Activated T-cell treated with anti-CD3 and anti-CD28 coated beads, Interleukin-2, amount 50 U/mL, for 72 hours (primary cell): ENCODE measurements around the gene MARK4. TPM values are rescaled to one million over a fixed set of nuclear protein-coding genes. Genes with fewer than 3 reads are reported as not detected.
"Not testable (repeated sequence)": the region's sequence is repeated elsewhere in the genome, so short reads cannot be mapped to it uniquely, and the experiment has no call there.

ENCODE experiments used
- ATAC-seq, 2 donors: fragments of 150-1000 bp; cut with Tn5 transposase; replicated peaks in 1 of 2; 2 replicates each; pipeline ENCODE4 v1.10.0; 2021; ENCODE audit warnings: moderate library complexity in 2 of 2, mild to moderate bottlenecking in 1 of 2
- DNase-seq, 2 donors: peaks; one replicate each; pipeline ENCODE4 v3.0.0; 2021 to 2022; ENCODE audit warnings: mixed read lengths in 1 of 2
- H3K27ac Mint-ChIP-seq: one replicate; pipeline ENCODE4 v1.8.0; 2022; ENCODE audit warnings: mild to moderate bottlenecking, moderate library complexity, mixed read lengths
- H3K27me3 Mint-ChIP-seq: one replicate; pipeline ENCODE4 v1.8.0; 2022; ENCODE audit warnings: low read depth, mixed read lengths
- H3K36me3 Mint-ChIP-seq, 2 donors: one replicate each; pipeline ENCODE4 v1.8.0; 2022; ENCODE audit warnings: mixed read lengths in 2 of 2, mild to moderate bottlenecking in 1 of 2; ENCODE audit not compliant: insufficient read depth in 2 of 2
- H3K4me1 Mint-ChIP-seq: one replicate; pipeline ENCODE4 v1.8.0; 2022; ENCODE audit warnings: low read depth, mixed read lengths
- H3K4me3 Mint-ChIP-seq, 2 donors: one replicate each; pipeline ENCODE4 v1.8.0; 2022; ENCODE audit warnings: mild to moderate bottlenecking in 2 of 2, mixed read lengths in 2 of 2, moderate library complexity in 2 of 2
- H3K9me3 Mint-ChIP-seq, 2 donors: one replicate each; pipeline ENCODE4 v1.8.0; 2022; ENCODE audit warnings: mixed read lengths in 2 of 2
- total RNA-seq, 2 donors: library from RNA; stranded (reverse); gene quantifications; one replicate each; pipeline ENCODE4 v1.2.3, GENCODE V29; 2022

Gene MARK4
- total RNA-seq, 2 donors from 2014 or later = 25.3 to 37.9 TPM

GRCh38 chr19:45267296-45267695 is 16.2 kb downstream of the MARK4 start:
- ATAC-seq = no peak
- Mint-ChIP-seq H3K4me1 (no peaks in the 10 kb centered on the region), H3K4me3 (no peak overlapping the region), H3K27ac (no peak overlapping the region), H3K9me3 (no peaks in the 10 kb centered on the region), H3K27me3 (no peaks in the 10 kb centered on the region), H3K36me3 (peaks cover 1 to 2% of the 10 kb centered on the region in 2 donors)
- no peak for DNase-seq

- H3K4me1 Mint-ChIP-seq, ATAC-seq, H3K27me3 Mint-ChIP-seq, H3K27ac Mint-ChIP-seq, DNase-seq, H3K4me3 Mint-ChIP-seq, H3K9me3 Mint-ChIP-seq, H3K36me3 Mint-ChIP-seq: not testable (repeated sequence)
Measured at GRCh38 chr19:45269939-45270338, 18.9 kb downstream of the MARK4 start.

GRCh38 chr19:45271098-45271734 is 20.1 kb downstream of the MARK4 start:
- Mint-ChIP-seq H3K9me3 (no peaks in the 10 kb centered on the region), H3K36me3 (peaks cover 1 to 2% of the 10 kb centered on the region in 2 donors), H3K27me3 (no peaks in the 10 kb centered on the region), H3K4me1 (no peaks in the 10 kb centered on the region), H3K4me3 (no peak overlapping the region), H3K27ac (no peak overlapping the region)
- no peak for ATAC-seq
- DNase-seq = no peak

- ATAC-seq = no peak
- Mint-ChIP-seq H3K9me3 (no peaks in the 10 kb centered on the region), H3K36me3 (peaks cover 1 to 2% of the 10 kb centered on the region in 2 donors), H3K4me3 (no peak overlapping the region), H3K27ac (no peak overlapping the region), H3K27me3 (no peaks in the 10 kb centered on the region), H3K4me1 (no peaks in the 10 kb centered on the region)
- no peak for DNase-seq
Measured at GRCh38 chr19:45271735-45272108, 20.7 kb downstream of the MARK4 start.

- Mint-ChIP-seq H3K27ac (no peak overlapping the region), H3K4me3 (no peak overlapping the region), H3K27me3 (no peaks in the 10 kb centered on the region), H3K4me1 (no peaks in the 10 kb centered on the region), H3K36me3 (peaks cover 0 to 1% of the 10 kb centered on the region in 2 donors), H3K9me3 (no peaks in the 10 kb centered on the region)
- ATAC-seq (no peak), DNase-seq (no peak)
Measured at GRCh38 chr19:45273521-45273855, 22.4 kb downstream of the MARK4 start.

- H3K36me3 Mint-ChIP-seq = peaks cover 0 to 1% of the 10 kb centered on the region in 2 donors
Measured at GRCh38 chr19:45275370-45275971, 24.4 kb downstream of the MARK4 start.

GRCh38 chr19:45276284-45276687 is 25.2 kb downstream of the MARK4 start:
- ATAC-seq (no peak), DNase-seq (no peak)
- Mint-ChIP-seq H3K27ac (no peak overlapping the region), H3K27me3 (no peaks in the 10 kb centered on the region), H3K36me3 (peaks cover 0 to 3% of the 10 kb centered on the region in 2 donors), H3K4me3 (no peak overlapping the region), H3K4me1 (no peaks in the 10 kb centered on the region), H3K9me3 (no peaks in the 10 kb centered on the region)

More at GRCh38 chr19:45275370-45275971, 24.4 kb downstream of the MARK4 start:
- Mint-ChIP-seq H3K9me3 (no peaks in the 10 kb centered on the region), H3K27me3 (no peaks in the 10 kb centered on the region), H3K4me3 (no peak overlapping the region), H3K4me1 (no peaks in the 10 kb centered on the region), H3K27ac (no peak overlapping the region)
- no peak for DNase-seq
- no peak for ATAC-seq

- peaks cover 0 to 2% of the 10 kb centered on the region in 2 donors for H3K36me3 Mint-ChIP-seq
- H3K4me3 Mint-ChIP-seq = no peak overlapping the region
- H3K27me3 Mint-ChIP-seq = no peaks in the 10 kb centered on the region
- ATAC-seq = no peak
- no peaks in the 10 kb centered on the region for H3K4me1 Mint-ChIP-seq
- no peaks in the 10 kb centered on the region for H3K9me3 Mint-ChIP-seq
- H3K27ac Mint-ChIP-seq = no peak overlapping the region
- no peak for DNase-seq
Measured at GRCh38 chr19:45278087-45278486, 27.0 kb downstream of the MARK4 start.

GRCh38 chr19:45279587-45280192 is 28.6 kb downstream of the MARK4 start:
- no peak overlapping the region for H3K27ac Mint-ChIP-seq
- peaks cover 0 to 2% of the 10 kb centered on the region in 2 donors for H3K9me3 Mint-ChIP-seq
- no peaks in the 10 kb centered on the region for H3K4me1 Mint-ChIP-seq
- DNase-seq (no peak), ATAC-seq (no peak)
- H3K27me3 Mint-ChIP-seq = no peaks in the 10 kb centered on the region
- peaks cover 3 to 4% of the 10 kb centered on the region in 2 donors for H3K36me3 Mint-ChIP-seq
- no peak overlapping the region for H3K4me3 Mint-ChIP-seq

GRCh38 chr19:45280471-45280961 is 29.4 kb downstream of the MARK4 start:
- ATAC-seq (no peak), DNase-seq (no peak)
- Mint-ChIP-seq H3K9me3 (peaks cover 0 to 2% of the 10 kb centered on the region in 2 donors), H3K36me3 (peaks cover 3 to 6% of the 10 kb centered on the region in 2 donors), H3K4me1 (no peaks in the 10 kb centered on the region), H3K27me3 (no peaks in the 10 kb centered on the region), H3K4me3 (no peak overlapping the region), H3K27ac (no peak overlapping the region)

GRCh38 chr19:45283443-45284033 is 32.5 kb downstream of the MARK4 start:
- DNase-seq (no peak), ATAC-seq (no peak)
- Mint-ChIP-seq H3K4me1 (no peaks in the 10 kb centered on the region), H3K36me3 (peaks cover 3 to 7% of the 10 kb centered on the region in 2 donors), H3K27ac (no peak overlapping the region), H3K4me3 (no peak overlapping the region), H3K9me3 (peaks cover 0 to 2% of the 10 kb centered on the region in 2 donors), H3K27me3 (no peaks in the 10 kb centered on the region)

GRCh38 chr19:45290381-45290931 is 39.4 kb downstream of the MARK4 start:
- H3K27ac Mint-ChIP-seq = no peak overlapping the region
- no peak for ATAC-seq

GRCh38 chr19:45291834-45292233 is 40.8 kb downstream of the MARK4 start:
- H3K4me1 Mint-ChIP-seq = peaks cover 11% of the 10 kb centered on the region
- DNase-seq = no peak
- H3K27ac Mint-ChIP-seq = no peak overlapping the region
- no peaks in the 10 kb centered on the region for H3K27me3 Mint-ChIP-seq
- no peak overlapping the region for H3K4me3 Mint-ChIP-seq
- peaks cover 2 to 5% of the 10 kb centered on the region in 2 donors for H3K36me3 Mint-ChIP-seq
- no peaks in the 10 kb centered on the region for H3K9me3 Mint-ChIP-seq
- ATAC-seq = no peak

More at GRCh38 chr19:45290381-45290931, 39.4 kb downstream of the MARK4 start:
- H3K4me3 Mint-ChIP-seq = no peak overlapping the region
- peaks cover 2 to 6% of the 10 kb centered on the region in 2 donors for H3K36me3 Mint-ChIP-seq
- no peak for DNase-seq
- H3K4me1 Mint-ChIP-seq = peaks cover 11% of the 10 kb centered on the region
- H3K27me3 Mint-ChIP-seq = no peaks in the 10 kb centered on the region
- no peaks in the 10 kb centered on the region for H3K9me3 Mint-ChIP-seq
